Activated T-cell treated with anti-CD3 and anti-CD28 coated beads for 48 hours (primary cell): ENCODE results near the gene GPAT2.
"Not testable (repeated sequence)": the region's sequence is repeated elsewhere in the genome, so short reads cannot be mapped to it uniquely, and the experiment has no call there.

Experiments used
- DNase-seq: peaks from one replicate; pipeline ENCODE4 v3.0.0-alpha.2; 2020; ENCODE audit warnings: low read depth

Gene GPAT2

GRCh38 chr2:96024336-96025193 lies 10.2 kb downstream of the GPAT2 start:
- no peak for DNase-seq

GRCh38 chr2:96023701-96024100 lies 11.0 kb downstream of the GPAT2 start:
- not testable (repeated sequence) for DNase-seq

DNA sequence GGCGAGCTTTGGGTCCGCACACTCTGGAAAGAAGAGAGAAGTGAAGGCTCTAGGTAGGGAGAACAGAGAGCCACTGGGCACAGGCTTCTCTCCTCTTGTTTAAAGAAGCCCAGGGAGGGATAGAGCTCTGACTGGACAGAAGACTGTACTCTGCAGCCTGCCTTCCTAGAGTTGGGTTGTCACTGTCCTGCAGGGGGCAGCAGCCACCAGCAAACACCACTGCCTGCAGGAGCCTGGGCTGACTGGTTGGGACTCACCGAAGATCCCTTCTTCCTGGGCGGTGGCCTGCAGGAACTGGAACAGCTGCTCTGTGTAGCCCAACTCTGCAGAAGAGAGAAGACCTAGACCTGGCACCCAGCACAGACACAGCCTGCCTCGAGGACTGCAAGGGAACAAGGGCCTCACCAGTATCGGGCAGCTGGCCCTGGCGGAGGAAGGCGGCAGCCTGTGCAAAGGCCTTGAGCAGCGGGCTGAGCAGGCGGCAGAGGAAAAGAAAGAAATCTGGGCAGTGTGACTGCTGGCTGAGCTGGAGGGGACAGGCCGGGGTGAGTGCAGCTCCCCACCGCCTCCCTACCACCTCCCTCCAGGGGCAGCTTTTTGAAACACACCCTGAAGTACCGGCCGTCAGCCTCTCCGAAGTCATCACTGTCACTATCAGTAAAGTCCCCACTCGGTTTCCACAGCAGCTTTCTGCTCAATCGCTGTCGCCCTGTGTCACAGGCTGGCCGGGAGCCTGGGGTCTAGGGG lies 11.8 kb downstream of the GPAT2 start:
- peak; percentile 56 for DNase-seq

GRCh38 chr2:96022126-96022525 lies 12.6 kb downstream of the GPAT2 start:
- not testable (repeated sequence) for DNase-seq

DNA sequence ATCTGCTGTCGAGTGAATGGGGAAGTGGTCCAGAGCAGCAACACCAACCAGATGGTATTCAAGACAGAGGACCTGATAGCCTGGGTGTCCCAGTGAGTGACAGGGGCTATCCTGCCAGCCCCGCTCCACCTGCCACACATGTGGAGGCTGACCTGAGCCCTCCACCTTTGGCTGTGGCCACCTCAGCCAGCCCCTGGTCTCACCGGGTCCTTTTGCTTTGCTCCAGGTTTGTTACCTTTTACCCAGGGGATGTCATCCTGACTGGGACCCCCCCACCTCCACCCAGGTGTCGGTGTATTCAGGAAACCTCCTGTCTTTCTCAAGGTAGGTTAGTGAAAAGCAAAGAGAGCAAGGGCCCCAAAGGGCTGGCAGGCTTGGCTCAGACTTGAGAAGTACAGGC lies 13.6 kb downstream of the GPAT2 start:
- not testable (repeated sequence) for DNase-seq

DNA sequence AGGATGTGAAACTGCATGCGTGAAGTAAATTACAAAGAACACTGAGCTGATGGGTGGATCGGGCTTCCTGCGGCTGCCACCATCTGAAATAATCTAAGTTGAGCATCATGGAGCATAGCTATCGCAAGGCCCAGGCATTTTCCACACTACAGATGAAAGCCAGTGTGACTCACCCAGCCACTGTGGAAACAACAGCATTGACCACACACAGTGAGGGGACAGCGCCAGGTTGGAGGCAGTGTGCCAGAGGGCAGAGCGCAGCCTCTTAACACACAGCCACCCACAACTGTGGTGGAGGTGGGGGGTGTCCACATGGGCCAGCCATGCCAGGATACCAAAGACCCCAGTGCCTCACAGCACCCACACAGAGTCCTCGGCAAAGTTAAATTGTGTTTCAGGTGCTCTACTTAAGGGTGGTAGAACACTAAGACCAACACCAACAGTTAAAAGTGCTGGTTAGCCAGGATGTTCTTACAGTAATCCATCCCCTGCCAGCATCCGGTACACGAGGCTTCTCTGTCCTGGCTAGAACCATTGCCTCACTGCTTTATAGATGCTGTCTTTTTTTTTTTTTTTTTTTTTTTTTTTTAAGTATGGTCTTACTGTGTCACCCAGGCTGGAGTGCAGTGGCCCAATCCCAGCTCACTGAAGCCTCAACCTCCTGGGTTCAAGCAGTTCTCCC lies 14.7 kb downstream of the GPAT2 start:
- not testable (repeated sequence) for DNase-seq

DNA sequence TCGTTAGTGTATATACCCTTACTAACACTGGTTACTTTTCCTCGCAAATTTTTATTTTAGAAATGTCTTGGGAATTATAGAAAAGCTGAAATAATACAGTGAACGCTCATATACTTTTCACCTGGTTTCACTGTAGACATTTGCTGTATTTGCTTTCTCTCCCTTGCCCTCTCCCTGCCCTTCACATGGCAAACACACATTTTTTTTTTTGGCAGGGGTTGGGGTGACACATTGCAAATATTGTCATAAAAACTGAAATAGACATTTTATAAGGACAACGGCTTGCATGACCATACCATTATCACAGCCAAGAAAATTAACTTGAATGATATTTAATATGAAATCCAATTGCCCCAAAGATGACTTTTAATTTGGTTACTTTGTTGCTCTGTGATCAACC lies 18.4 kb downstream of the GPAT2 start:
- DNase-seq, result not testable (repeated sequence)

GRCh38 chr2:96012792-96013264 lies 21.9 kb downstream of the GPAT2 start:
- DNase-seq, result not testable (repeated sequence)

- not testable (repeated sequence) for DNase-seq
Measured at GRCh38 chr2:96012086-96012791, 22.5 kb downstream of the GPAT2 start.

GRCh38 chr2:96011129-96011455 lies 23.6 kb downstream of the GPAT2 start:
- peak; percentile 21 for DNase-seq

- DNase-seq, result peak; percentile 96
Measured at GRCh38 chr2:96010320-96011128, 24.2 kb downstream of the GPAT2 start.

- DNase-seq, result not testable (repeated sequence)
Measured at GRCh38 chr2:96009833-96010232, 24.9 kb downstream of the GPAT2 start.

- DNase-seq, result not testable (repeated sequence)
Measured at GRCh38 chr2:96008051-96008450, 26.7 kb downstream of the GPAT2 start.

GRCh38 chr2:96006248-96006647 lies 28.5 kb downstream of the GPAT2 start:
- not testable (repeated sequence) for DNase-seq

- peak; percentile 35 for DNase-seq
Measured at GRCh38 chr2:95992520-95993272, 42.0 kb downstream of the GPAT2 start.

- DNase-seq, result peak; percentile 27
Measured at GRCh38 chr2:95992102-95992501, 42.6 kb downstream of the GPAT2 start.

DNA sequence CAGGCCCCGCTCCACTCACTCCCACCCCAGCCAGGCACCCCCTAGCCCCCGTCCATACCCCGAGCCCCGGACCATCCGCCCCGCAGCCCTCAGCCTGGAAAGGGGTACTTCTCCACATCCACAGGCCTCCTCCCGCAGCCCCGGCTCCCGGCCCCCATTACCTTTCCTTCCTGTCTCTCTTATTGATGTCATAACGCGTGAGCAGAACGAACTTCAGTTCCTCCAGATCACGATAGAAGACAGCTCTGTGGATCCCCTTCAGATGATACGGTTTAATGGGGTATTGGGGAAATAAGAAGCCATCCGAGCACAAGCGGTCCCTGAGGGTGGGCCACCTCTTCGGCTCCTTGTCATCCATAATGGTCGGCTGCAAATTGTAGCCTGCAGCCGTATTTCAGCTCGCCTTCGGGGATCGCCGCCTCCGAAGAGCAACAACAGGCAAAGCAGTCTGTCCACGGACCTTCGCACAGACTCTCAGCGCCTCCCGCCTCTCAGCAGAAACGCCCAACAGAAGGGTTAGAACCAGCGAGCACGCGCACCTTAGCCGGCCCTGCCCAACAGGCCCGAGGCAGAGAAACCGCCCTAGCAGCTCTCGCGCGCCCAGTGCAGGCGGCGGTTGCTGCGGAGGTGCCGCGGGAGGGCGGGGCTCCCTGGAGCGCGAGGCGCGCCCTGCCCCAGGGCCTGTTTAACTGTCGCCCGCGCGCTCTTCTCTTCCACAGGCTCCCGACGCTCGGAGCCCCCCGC lies 43.2 kb downstream of the GPAT2 start, which contains the start of gene ANKRD36C:
TSS of gene ANKRD36C (minus strand) at position 474 of the 744 bp plus-strand sequence. CDS start at position 358, 116 bp downstream.
- peak; percentile 27 for DNase-seq

DNA sequence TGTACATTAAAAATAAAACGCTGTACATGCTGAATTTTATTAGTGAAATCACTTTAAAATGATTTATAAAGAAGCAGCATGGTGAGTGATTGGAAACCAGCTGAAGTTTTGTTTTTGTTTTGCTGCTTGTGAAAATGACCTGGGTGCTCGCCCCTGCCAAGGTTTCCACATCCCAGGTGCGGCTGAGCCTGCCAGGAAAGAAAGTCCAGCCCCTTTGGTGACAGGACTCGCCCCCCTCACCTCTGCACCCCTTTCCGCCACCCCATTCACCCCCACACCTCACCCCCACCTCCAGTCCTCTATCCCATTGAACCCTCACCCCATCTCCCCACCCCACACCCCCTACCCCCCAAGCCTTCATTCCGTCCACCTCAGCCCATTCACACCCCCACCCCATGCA lies 43.8 kb downstream of the GPAT2 start:
- not testable (repeated sequence) for DNase-seq
